Motor neuron (in vitro differentiated cells): Measurements from ENCODE around the gene POGLUT2. TPM values are rescaled to one million over a fixed set of nuclear protein-coding genes. Genes with fewer than 3 reads are reported as not detected.
A peak's percentile ranks its signal among the peaks of the same experiment; 100 is the strongest.

ENCODE experiments used
- ATAC-seq, 8 experiments: fragments of 200-7000 bp; cut with Tn5 transposase; replicated peaks in 6 of 8; 2 replicates each; pipeline ENCODE4 v1.8.0; 2021; ENCODE audit warnings: mild to moderate bottlenecking in 8 of 8, moderate library complexity in 8 of 8
- H3K27ac ChIP-seq, 2 donors: fragments of 250-450 bp; sonication (Bioruptor Pico); 2 replicates each; pipeline ENCODE4 v1.9.0; 2021; ENCODE audit warnings: antibody characterized with exemption in 2 of 2, mild to moderate bottlenecking in 2 of 2, moderate library complexity in 1 of 2
- H3K4me1 ChIP-seq, 2 donors: fragments of 250-450 bp; sonication (Bioruptor Pico); replicated peaks in 1 of 2; 2 replicates each; pipeline ENCODE4 v1.6.1; 2021; ENCODE audit warnings: antibody characterized with exemption in 2 of 2, mild to moderate bottlenecking in 2 of 2, moderate library complexity in 1 of 2
- H3K4me3 ChIP-seq, 5 donors: fragments of 250-450 bp; sonication (Bioruptor Pico); 2 replicates each; pipeline ENCODE4 v1.9.0; 2021; ENCODE audit warnings: antibody characterized with exemption in 5 of 5, mild to moderate bottlenecking in 5 of 5, moderate library complexity in 4 of 5
- WGBS, 10 experiments: fragments of 450-650 bp; shearing (Covaris generic); methylation state at CpG; one replicate each; pipeline ENCODE4 v1.0.0; 2022; 5-methylcytosine and 5-hydroxymethylcytosine counted together
- in situ Hi-C, 9 experiments: fragments of 400-800 bp; cut with MboI; loops; one replicate each; pipeline ENCODE4 v1.15.0; 2021; ENCODE audit warnings: low sequenced_read_pairs in 9 of 9, low pct_unique_long_range_greater_than_20kb in 2 of 9; ENCODE audit not compliant: unreplicated experiment in 9 of 9
- total RNA-seq, 8 experiments: library from RNA; unstranded; fragments of 300-600 nt; gene quantifications; 2 replicates each; pipeline versions ENCODE4 v1.2.3 to v1.2.4, GENCODE V29; 2022

Gene POGLUT2
- total RNA-seq, 8 experiments from 2014 or later: 4.1 to 15.5 (median 12.6) TPM

- no peak overlapping the region for H3K27ac ChIP-seq
- H3K4me3 ChIP-seq: no peak overlapping the region
- peak in 2 of 8 experiments; percentile 78 to 85 for ATAC-seq
- WGBS, 10 experiments: 0 to 100% (median 92%) methylated on average over 1 to 7 of the region's 8 CpGs
- no peaks in the 10 kb centered on the region for H3K4me1 ChIP-seq
- in situ Hi-C loops: loop anchor here in 8 of 9 experiments (25.0 kb wide), 2 partner anchors 239 to 889 kb away; partner anchors contain the start of gene TPP2 (in 8 of the 8)
These were observed 27.3 kb upstream of the POGLUT2 start for GRCh38 chr13:102825921-102826706.

GRCh38 chr13:102825400-102825799 is 26.6 kb upstream of the POGLUT2 start:
- in situ Hi-C loops: loop anchor here in 8 of 9 experiments (25.0 kb wide), 2 partner anchors 238 to 888 kb away; partner anchors contain the start of gene TPP2 (in 8 of the 8)
- no peaks in the 10 kb centered on the region for H3K4me1 ChIP-seq
- ATAC-seq: no peak
- no peak overlapping the region for H3K27ac ChIP-seq
- 67 to 100% (median 92%) methylated on average over 1 to 3 of the region's 4 CpGs; no CpG with 5 or more reads in 3 of the 10 experiments for WGBS, 10 experiments
- H3K4me3 ChIP-seq: no peak overlapping the region

- no peak overlapping the region for H3K27ac ChIP-seq
- no peak for ATAC-seq
- in situ Hi-C loops: no loop called here
- no peaks in the 10 kb centered on the region for H3K4me1 ChIP-seq
- H3K4me3 ChIP-seq: no peak overlapping the region
These were observed 19.1 kb upstream of the POGLUT2 start for GRCh38 chr13:102817907-102818306.

- Histone ChIP-seq H3K4me3 (no peak overlapping the region), H3K27ac (no peak overlapping the region), H3K4me1 (no peaks in the 10 kb centered on the region)
- 60 to 100% (median 86%) methylated on average over 1 of the region's 1 CpG; no CpG with 5 or more reads in 5 of the 10 experiments for WGBS, 10 experiments
- peak in 2 of 8 experiments; percentile 38 to 43 for ATAC-seq
- in situ Hi-C loops: no loop called here
These were observed 18.5 kb upstream of the POGLUT2 start for GRCh38 chr13:102817241-102817640.

- H3K4me1 ChIP-seq: no peaks in the 10 kb centered on the region
- H3K27ac ChIP-seq: no peak overlapping the region
- no peak for ATAC-seq
- WGBS, 10 experiments: 10 to 100% (median 76%) methylated on average over 1 to 4 of the region's 4 CpGs
- H3K4me3 ChIP-seq: no peak overlapping the region
- in situ Hi-C loops: no loop called here
These were observed 17.9 kb upstream of the POGLUT2 start for GRCh38 chr13:102816708-102817107.

- no peaks in the 10 kb centered on the region for H3K4me1 ChIP-seq
- no peak overlapping the region for H3K27ac ChIP-seq
- in situ Hi-C loops: no loop called here
- H3K4me3 ChIP-seq: no peak overlapping the region
- ATAC-seq: no peak
- 66 to 100% (median 92%) methylated on average over 3 to 5 of the region's 5 CpGs for WGBS, 10 experiments
These were observed 17.0 kb upstream of the POGLUT2 start for GRCh38 chr13:102815788-102816187.

- 81 to 100% (median 93%) methylated on average over 2 to 6 of the region's 6 CpGs; no CpG with 5 or more reads in 1 of the 10 experiments for WGBS, 10 experiments
These were observed 16.0 kb upstream of the POGLUT2 start for GRCh38 chr13:102814793-102815192.

GRCh38 chr13:102814025-102814607 is 15.3 kb upstream of the POGLUT2 start:
- no peak overlapping the region for H3K4me3 ChIP-seq
- no peak for ATAC-seq
- 82 to 100% (median 94%) methylated on average over 1 to 7 of the region's 7 CpGs; no CpG with 5 or more reads in 3 of the 10 experiments for WGBS, 10 experiments
- H3K4me1 ChIP-seq: no peaks in the 10 kb centered on the region
- in situ Hi-C loops: no loop called here
- no peak overlapping the region for H3K27ac ChIP-seq

More at GRCh38 chr13:102814793-102815192, 16.0 kb upstream of the POGLUT2 start:
- Histone ChIP-seq H3K27ac (no peak overlapping the region), H3K4me3 (no peak overlapping the region), H3K4me1 (no peaks in the 10 kb centered on the region)
- ATAC-seq: no peak
- in situ Hi-C loops: no loop called here

GRCh38 chr13:102812611-102813287 is 14.0 kb upstream of the POGLUT2 start:
- ATAC-seq: peak in 1 of 8 experiments; percentile 35
- in situ Hi-C loops: no loop called here
- H3K27ac ChIP-seq: no peak overlapping the region
- H3K4me3 ChIP-seq: no peak overlapping the region
- no peaks in the 10 kb centered on the region for H3K4me1 ChIP-seq

- 84 to 100% (median 95%) methylated on average over 1 to 3 of the region's 3 CpGs; no CpG with 5 or more reads in 2 of the 10 experiments for WGBS, 10 experiments
- in situ Hi-C loops: no loop called here
- H3K4me1 ChIP-seq: no peaks in the 10 kb centered on the region
These were observed 8.9 kb upstream of the POGLUT2 start for GRCh38 chr13:102807699-102808098.

GRCh38 chr13:102805680-102806079 is 6.9 kb upstream of the POGLUT2 start:
- ATAC-seq: no peak
- Histone ChIP-seq H3K27ac (no peak overlapping the region), H3K4me3 (no peak overlapping the region), H3K4me1 (peaks cover 0 to 5% of the 10 kb centered on the region in 2 donors)
- in situ Hi-C loops: no loop called here
- WGBS, 10 experiments: 83 to 100% (median 100%) methylated on average over 1 to 3 of the region's 3 CpGs

More at GRCh38 chr13:102807699-102808098, 8.9 kb upstream of the POGLUT2 start:
- no peak overlapping the region for H3K4me3 ChIP-seq
- no peak overlapping the region for H3K27ac ChIP-seq
- ATAC-seq: no peak

GRCh38 chr13:102800145-102801041 is 1.6 kb upstream of the POGLUT2 start:
- H3K4me1 ChIP-seq: peaks cover 0 to 17% of the 10 kb centered on the region in 2 donors
- peak overlapping the region; percentile 13 to 41 for H3K27ac ChIP-seq
- in situ Hi-C loops: no loop called here
- ATAC-seq: peak; percentile 66 to 79 (median 76)
- WGBS, 10 experiments: 0 to 100% (median 17%) methylated on average over 1 to 18 of the region's 81 CpGs; no CpG with 5 or more reads in 2 of the 10 experiments
- H3K4me3 ChIP-seq: peak overlapping the region; percentile 91 to 99 (median 94)
